K562 (cell line): ENCODE results near the gene RALGAPB. TPM values are rescaled to one million over a fixed set of nuclear protein-coding genes. Genes with fewer than 3 reads are reported as not detected.

ENCODE experiments used
- ATAC-seq: fragments of 200-7000 bp; cut with Tn5 transposase; 3 replicates; pipeline ENCODE4 v1.9.1; 2020; ENCODE audit warnings: moderate library complexity
- BruUV-seq: library from RNA; stranded (reverse); fragments of 400-500 nt; replicated peaks from 2 replicates; lab custom pipeline; 2021; lab: Mats Ljungman, UMichigan
- CTCF ChIA-PET: fragments of 300-600 bp; formaldehyde crosslinking; extraction: SDS; loops from one replicate; lab custom pipeline; 2021; ENCODE audit warnings: low intra/inter-chr PET ratio; lab: Yijun Ruan, JAX
- POLR2A ChIA-PET: fragments of 300-600, 350-650 bp; sonication (Branson Sonifier 250); formaldehyde crosslinking; extraction: SDS; loops from one replicate; lab custom pipeline; 2021; ENCODE audit warnings: antibody characterized with exemption, inconsistent platforms; lab: Yijun Ruan, JAX
- DNase-seq, 4 experiments: peaks; one replicate each; pipeline versions ENCODE4 v3.0.0 to v3.0.0-alpha.2; 2011 to 2018; ENCODE audit warnings: low spot score in 3 of 4, mixed read lengths in 3 of 4; ENCODE audit errors: extremely low read depth in 1 of 4
- FAIRE-seq: peaks from 2 replicates; lab custom pipeline; 2011; peaks lifted over from hg19 to GRCh38; lab: Jason Lieb, UNC
- H2AFZ ChIP-seq: 2 replicates; pipeline ENCODE4 v1.6.0; 2011; ENCODE audit warnings: low read depth, low read length, control low read depth, inconsistent platforms
- H3K27ac ChIP-seq: fragments of 200-600 bp; 3 replicates; pipeline ENCODE4 v1.8.0; 2011; ENCODE audit warnings: low read depth, mild to moderate bottlenecking, control low read depth, inconsistent platforms, low read length, moderate library complexity, mixed read lengths; ENCODE audit errors: extremely low read depth
- H3K27me3 ChIP-seq, 2 experiments: fragments of 300-600 bp in 1 of 2; 2 replicates in 1 of 2; 3 replicates in 1 of 2; pipeline versions ENCODE4 v1.6.0 to v1.8.0; 2011; ENCODE audit warnings: inconsistent platforms in 2 of 2, low read length in 2 of 2, mild to moderate bottlenecking in 1 of 2, mixed read lengths in 1 of 2, moderate library complexity in 1 of 2; ENCODE audit not compliant: control insufficient read depth in 2 of 2, insufficient read depth in 2 of 2
- H3K36me3 ChIP-seq: fragments of 300-600 bp; 3 replicates; pipeline ENCODE4 v1.8.0; 2011; ENCODE audit warnings: mild to moderate bottlenecking, low read length, inconsistent platforms; ENCODE audit not compliant: control insufficient read depth, insufficient read depth
- H3K4me1 ChIP-seq, 2 experiments: fragments of 200-600 bp in 1 of 2; replicated peaks in 1 of 2; 2 replicates in 1 of 2; 3 replicates in 1 of 2; pipeline versions ENCODE4 v1.5.1 to v1.8.0; 2011; ENCODE audit warnings: inconsistent platforms in 2 of 2, low read length in 2 of 2, mild to moderate bottlenecking in 1 of 2, mixed read lengths in 1 of 2, moderate library complexity in 1 of 2; ENCODE audit not compliant: control insufficient read depth in 2 of 2, insufficient read depth in 2 of 2
- H3K4me2 ChIP-seq: 2 replicates; pipeline ENCODE4 v1.6.1; 2011; ENCODE audit warnings: low read length, control low read depth, inconsistent platforms, mixed read lengths; ENCODE audit not compliant: insufficient read depth
- H3K4me3 ChIP-seq: fragments of 200-600 bp; sonication (generic), shearing (Covaris generic); 2 replicates; pipeline ENCODE4 v1.5.1; 2016; ENCODE audit warnings: control low read depth, inconsistent platforms
- H3K79me2 ChIP-seq: fragments of 200-600 bp; 3 replicates; pipeline ENCODE4 v1.8.0; 2011; ENCODE audit warnings: low read length, inconsistent platforms; ENCODE audit not compliant: control insufficient read depth, insufficient read depth
- H3K9ac ChIP-seq, 2 experiments: 2 replicates each; pipeline versions ENCODE4 v1.6.0 to v1.6.1; 2011; ENCODE audit warnings: low read depth in 2 of 2, low read length in 2 of 2, control low read depth in 1 of 2, inconsistent platforms in 1 of 2, mild to moderate bottlenecking in 1 of 2, mixed read lengths in 1 of 2; ENCODE audit not compliant: insufficient read depth in 1 of 2
- H3K9me1 ChIP-seq: one replicate; pipeline ENCODE4 v1.6.0; 2011; ENCODE audit warnings: inconsistent platforms, mild to moderate bottlenecking, low read length, moderate library complexity; ENCODE audit not compliant: control insufficient read depth, insufficient read depth
- H3K9me3 ChIP-seq: replicated peaks from 2 replicates; pipeline ENCODE4 v1.5.1; 2011; ENCODE audit warnings: low read depth, low read length, inconsistent platforms; ENCODE audit not compliant: control insufficient read depth, insufficient read depth
- H4K20me1 ChIP-seq: replicated peaks from 2 replicates; pipeline ENCODE4 v1.6.1; 2011; ENCODE audit warnings: low read length, inconsistent platforms, mixed read lengths; ENCODE audit not compliant: control insufficient read depth, insufficient read depth
- NFRKB ChIP-seq: fragments of 450-650 bp; IDR thresholded peaks from 2 replicates; pipeline ENCODE4 v1.6.1; 2016; ENCODE audit warnings: low read depth
- POLR2AphosphoS5 ChIP-seq: IDR thresholded peaks from 2 replicates; pipeline ENCODE4 v1.6.1; 2011; ENCODE audit warnings: mild to moderate bottlenecking, low read depth, low read length, moderate library complexity; ENCODE audit not compliant: control insufficient read depth, insufficient read depth
- PRMT5 ChIP-seq: sonication (generic); formaldehyde crosslinking; IDR thresholded peaks from 2 replicates; pipeline ENCODE4 v1.5.0; 2020; ENCODE audit warnings: missing genetic modification reagents
- RBM17 ChIP-seq: fragments of 200-400 bp; formaldehyde crosslinking; IDR thresholded peaks from 2 replicates; pipeline ENCODE4 v1.6.1; 2017; ENCODE audit warnings: low read depth, mild to moderate bottlenecking, low read length, borderline replicate concordance
- SRSF7 ChIP-seq: fragments of 200-400 bp; formaldehyde crosslinking; optimal IDR thresholded peaks from 2 replicates; pipeline ENCODE3; 2017; ENCODE audit warnings: mild to moderate bottlenecking, low read depth, low read length
- ZNF76 ChIP-seq: fragments of 250-450 bp; sonication (Bioruptor Pico); IDR thresholded peaks from 2 replicates; pipeline ENCODE4 v1.4.0; 2020; ENCODE audit warnings: mild to moderate bottlenecking, moderate library complexity, borderline replicate concordance
- WGBS: fragments of 100-300 bp; shearing (Covaris generic); methylation state at CpG from one replicate; pipeline ENCODE4 v1.1.6; 2016; ENCODE audit warnings: low coverage, mixed read lengths; ENCODE audit not compliant: insufficient coverage; ENCODE audit errors: missing lambda C conversion rate; 5-methylcytosine and 5-hydroxymethylcytosine counted together
- in situ Hi-C: fragments of 300-500 bp; cut with MboI; formaldehyde crosslinking; loops from 4 replicates; pipeline ENCODE4 v1.15.0; 2018; ENCODE audit warnings: inconsistent platforms, mixed read lengths
- intact Hi-C: fragments of 100-400 bp; cut with micrococcal nuclease; formaldehyde crosslinking; loops from 2 replicates; pipeline ENCODE4 v1.14.2; 2022
- polyA plus RNA-seq, 8 experiments: library from polyadenylated mRNA; depleted of rRNA in 4 of 8; stranded (reverse) in 5 of 8; unstranded in 3 of 8; fragments of >200 nt; fragmentation: Nextera tagmentation in 2 of 8; fragmentation: Illumina TruSeq in 1 of 8; extraction: Ambion mirVana in 2 of 8; extraction: Trizol in 1 of 8; gene quantifications; 2 replicates each; pipeline versions ENCODE4 v1.2.1 to v1.2.3, GENCODE V29; 2011 to 2014; ENCODE audit warnings: inconsistent platforms in 1 of 8, missing spikeins in 1 of 8
- total RNA-seq, 7 experiments: library from RNA; depleted of rRNA in 6 of 7; stranded (reverse); fragments of >200 nt in 6 of 7; fragmentation: Illumina TruSeq in 2 of 7; extraction: Trizol in 2 of 7; gene quantifications; 2 replicates each; pipeline versions ENCODE4 v1.2.1 to v1.2.3, GENCODE V29; 2011 to 2021; ENCODE audit warnings: low replicate concordance in 1 of 7
- TF ChIP-seq, protein P1 (sequence below): fragments of 150-350 bp; IDR thresholded peaks from 2 replicates; pipeline ENCODE4 v1.6.1; 2014; ENCODE audit warnings: low read depth, mild to moderate bottlenecking, low read length, borderline replicate concordance
- TF ChIP-seq, protein P2 (sequence below), 2 experiments: fragments of 450-650 bp; IDR thresholded peaks; 2 replicates each; pipeline ENCODE4 v1.6.1; 2016
- TF ChIP-seq, protein P3 (sequence below), 2 experiments: fragments of 450-650 bp; IDR thresholded peaks; 2 replicates each; pipeline ENCODE4 v1.6.1; 2018; ENCODE audit warnings: mild to moderate bottlenecking in 2 of 2, low read depth in 1 of 2; ENCODE audit not compliant: partially characterized antibody in 2 of 2

The RALGAPB gene
- total and polyA plus RNA-seq, 9 of the 15 experiments (the other 6 are each of a cell fraction or from before 2014, with no cell fraction given), result 4.3 to 25.6 (median 13.6) TPM

DNA sequence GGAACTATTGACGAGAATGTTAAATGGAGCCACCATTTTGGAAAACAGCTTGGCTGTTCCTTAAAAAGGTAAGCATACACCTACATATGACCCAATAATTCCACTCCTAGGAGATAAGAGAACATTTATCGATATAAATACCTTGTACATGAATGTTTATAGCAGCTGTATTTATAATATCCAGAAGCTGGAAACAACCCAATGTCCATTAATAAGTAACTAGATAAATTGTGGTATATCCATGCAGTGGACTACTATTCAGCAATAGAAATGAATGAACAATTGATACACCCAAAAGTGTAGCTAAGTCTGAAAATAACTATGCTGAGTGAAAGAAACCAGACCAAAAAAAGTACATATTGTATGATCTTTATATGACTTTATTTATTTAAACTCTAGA lies 66.1 kb downstream of the RALGAPB start (continued):
- no peak for TF ChIP-seq POLR2AphosphoS5
- TF ChIP-seq, protein P1, sequence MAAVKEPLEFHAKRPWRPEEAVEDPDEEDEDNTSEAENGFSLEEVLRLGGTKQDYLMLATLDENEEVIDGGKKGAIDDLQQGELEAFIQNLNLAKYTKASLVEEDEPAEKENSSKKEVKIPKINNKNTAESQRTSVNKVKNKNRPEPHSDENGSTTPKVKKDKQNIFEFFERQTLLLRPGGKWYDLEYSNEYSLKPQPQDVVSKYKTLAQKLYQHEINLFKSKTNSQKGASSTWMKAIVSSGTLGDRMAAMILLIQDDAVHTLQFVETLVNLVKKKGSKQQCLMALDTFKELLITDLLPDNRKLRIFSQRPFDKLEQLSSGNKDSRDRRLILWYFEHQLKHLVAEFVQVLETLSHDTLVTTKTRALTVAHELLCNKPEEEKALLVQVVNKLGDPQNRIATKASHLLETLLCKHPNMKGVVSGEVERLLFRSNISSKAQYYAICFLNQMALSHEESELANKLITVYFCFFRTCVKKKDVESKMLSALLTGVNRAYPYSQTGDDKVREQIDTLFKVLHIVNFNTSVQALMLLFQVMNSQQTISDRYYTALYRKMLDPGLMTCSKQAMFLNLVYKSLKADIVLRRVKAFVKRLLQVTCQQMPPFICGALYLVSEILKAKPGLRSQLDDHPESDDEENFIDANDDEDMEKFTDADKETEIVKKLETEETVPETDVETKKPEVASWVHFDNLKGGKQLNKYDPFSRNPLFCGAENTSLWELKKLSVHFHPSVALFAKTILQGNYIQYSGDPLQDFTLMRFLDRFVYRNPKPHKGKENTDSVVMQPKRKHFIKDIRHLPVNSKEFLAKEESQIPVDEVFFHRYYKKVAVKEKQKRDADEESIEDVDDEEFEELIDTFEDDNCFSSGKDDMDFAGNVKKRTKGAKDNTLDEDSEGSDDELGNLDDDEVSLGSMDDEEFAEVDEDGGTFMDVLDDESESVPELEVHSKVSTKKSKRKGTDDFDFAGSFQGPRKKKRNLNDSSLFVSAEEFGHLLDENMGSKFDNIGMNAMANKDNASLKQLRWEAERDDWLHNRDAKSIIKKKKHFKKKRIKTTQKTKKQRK, result no peak

DNA sequence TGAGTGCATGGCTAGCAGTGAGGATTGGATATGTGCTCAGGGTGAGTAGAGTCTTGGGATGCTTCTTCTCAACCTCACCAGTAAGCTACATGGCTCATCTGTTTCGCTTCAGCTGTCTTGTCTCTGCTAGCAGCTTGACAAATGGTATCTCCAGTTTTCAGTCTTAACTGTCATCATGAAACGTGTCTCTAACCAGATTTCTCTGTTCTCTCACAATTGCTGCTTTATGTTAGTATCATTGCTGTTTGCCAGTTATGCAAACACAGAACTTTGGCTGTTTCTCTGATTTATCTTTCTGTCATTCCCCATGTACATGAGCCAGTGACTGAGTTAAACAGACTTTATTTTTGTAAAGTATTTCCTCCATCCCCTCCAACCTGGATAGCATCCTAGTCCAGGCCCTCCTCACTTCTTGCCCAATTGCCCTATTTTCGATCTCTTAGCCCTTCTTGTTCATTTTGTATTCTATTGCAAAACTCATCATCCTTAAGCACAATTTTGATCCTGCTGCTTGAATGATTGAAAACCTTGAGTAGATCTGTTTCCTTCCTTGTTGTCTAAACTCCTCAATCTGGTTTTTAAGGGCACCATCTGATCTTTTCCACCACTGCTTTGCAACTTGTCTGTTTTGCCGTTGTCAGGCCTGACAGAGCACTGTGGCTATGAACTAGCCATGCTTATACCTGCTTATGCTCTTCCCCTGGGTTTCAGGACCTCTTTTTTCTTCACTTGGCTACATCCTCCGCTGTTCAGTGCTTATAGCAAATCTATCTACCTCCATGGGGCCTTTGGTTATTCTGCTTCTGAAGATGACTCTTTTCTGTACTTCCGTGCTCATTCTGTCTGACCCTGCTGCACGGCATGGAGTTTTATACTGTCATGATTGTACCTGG lies 70.6 kb downstream of the RALGAPB start:
- no peak overlapping the region for H3K9ac ChIP-seq
- in situ Hi-C loops, result no loop called here
- H3K79me2 ChIP-seq, result no peaks in the 10 kb centered on the region
- no peak overlapping the region for H3K27ac ChIP-seq
- no peaks in the 10 kb centered on the region for H3K9me1 ChIP-seq
- no peaks in the 10 kb centered on the region for H3K9me3 ChIP-seq
- H4K20me1 ChIP-seq, result no peaks in the 10 kb centered on the region
- H3K27me3 ChIP-seq, result no peaks in the 10 kb centered on the region
- intact Hi-C loops, result no loop called here
- no peaks in the 10 kb centered on the region for H3K4me1 ChIP-seq
- H2AFZ ChIP-seq, result no peak overlapping the region
- H3K4me2 ChIP-seq, result no peak overlapping the region
- 81% methylated on average over 7 of the region's 7 CpGs for WGBS
- FAIRE-seq (no peak), ATAC-seq (no peak), DNase-seq (no peak)
- CTCF ChIA-PET, result no interaction called here
- H3K4me3 ChIP-seq, result no peak overlapping the region
- BruUV-seq, result no TSS peak
- POLR2A ChIA-PET, result no interaction called here
- H3K36me3 ChIP-seq, result peaks cover 83% of the 10 kb centered on the region
- no peak for TF ChIP-seq SRSF7
- TF ChIP-seq, protein P2, sequence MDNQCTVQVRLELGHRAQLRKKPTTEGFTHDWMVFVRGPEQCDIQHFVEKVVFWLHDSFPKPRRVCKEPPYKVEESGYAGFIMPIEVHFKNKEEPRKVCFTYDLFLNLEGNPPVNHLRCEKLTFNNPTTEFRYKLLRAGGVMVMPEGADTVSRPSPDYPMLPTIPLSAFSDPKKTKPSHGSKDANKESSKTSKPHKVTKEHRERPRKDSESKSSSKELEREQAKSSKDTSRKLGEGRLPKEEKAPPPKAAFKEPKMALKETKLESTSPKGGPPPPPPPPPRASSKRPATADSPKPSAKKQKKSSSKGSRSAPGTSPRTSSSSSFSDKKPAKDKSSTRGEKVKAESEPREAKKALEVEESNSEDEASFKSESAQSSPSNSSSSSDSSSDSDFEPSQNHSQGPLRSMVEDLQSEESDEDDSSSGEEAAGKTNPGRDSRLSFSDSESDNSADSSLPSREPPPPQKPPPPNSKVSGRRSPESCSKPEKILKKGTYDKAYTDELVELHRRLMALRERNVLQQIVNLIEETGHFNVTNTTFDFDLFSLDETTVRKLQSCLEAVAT (IDR thresholded peaks at IDR 0.05), result no peak
- TF ChIP-seq, protein P3, sequence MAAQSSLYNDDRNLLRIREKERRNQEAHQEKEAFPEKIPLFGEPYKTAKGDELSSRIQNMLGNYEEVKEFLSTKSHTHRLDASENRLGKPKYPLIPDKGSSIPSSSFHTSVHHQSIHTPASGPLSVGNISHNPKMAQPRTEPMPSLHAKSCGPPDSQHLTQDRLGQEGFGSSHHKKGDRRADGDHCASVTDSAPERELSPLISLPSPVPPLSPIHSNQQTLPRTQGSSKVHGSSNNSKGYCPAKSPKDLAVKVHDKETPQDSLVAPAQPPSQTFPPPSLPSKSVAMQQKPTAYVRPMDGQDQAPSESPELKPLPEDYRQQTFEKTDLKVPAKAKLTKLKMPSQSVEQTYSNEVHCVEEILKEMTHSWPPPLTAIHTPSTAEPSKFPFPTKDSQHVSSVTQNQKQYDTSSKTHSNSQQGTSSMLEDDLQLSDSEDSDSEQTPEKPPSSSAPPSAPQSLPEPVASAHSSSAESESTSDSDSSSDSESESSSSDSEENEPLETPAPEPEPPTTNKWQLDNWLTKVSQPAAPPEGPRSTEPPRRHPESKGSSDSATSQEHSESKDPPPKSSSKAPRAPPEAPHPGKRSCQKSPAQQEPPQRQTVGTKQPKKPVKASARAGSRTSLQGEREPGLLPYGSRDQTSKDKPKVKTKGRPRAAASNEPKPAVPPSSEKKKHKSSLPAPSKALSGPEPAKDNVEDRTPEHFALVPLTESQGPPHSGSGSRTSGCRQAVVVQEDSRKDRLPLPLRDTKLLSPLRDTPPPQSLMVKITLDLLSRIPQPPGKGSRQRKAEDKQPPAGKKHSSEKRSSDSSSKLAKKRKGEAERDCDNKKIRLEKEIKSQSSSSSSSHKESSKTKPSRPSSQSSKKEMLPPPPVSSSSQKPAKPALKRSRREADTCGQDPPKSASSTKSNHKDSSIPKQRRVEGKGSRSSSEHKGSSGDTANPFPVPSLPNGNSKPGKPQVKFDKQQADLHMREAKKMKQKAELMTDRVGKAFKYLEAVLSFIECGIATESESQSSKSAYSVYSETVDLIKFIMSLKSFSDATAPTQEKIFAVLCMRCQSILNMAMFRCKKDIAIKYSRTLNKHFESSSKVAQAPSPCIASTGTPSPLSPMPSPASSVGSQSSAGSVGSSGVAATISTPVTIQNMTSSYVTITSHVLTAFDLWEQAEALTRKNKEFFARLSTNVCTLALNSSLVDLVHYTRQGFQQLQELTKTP (IDR thresholded peaks at IDR 0.05; ENCODE audit: low read depth in 1 of 2, partially characterized antibody in 2 of 2), result no peak
- no peak for TF ChIP-seq NFRKB
- no peak for TF ChIP-seq RBM17
- TF ChIP-seq PRMT5 (CRISPR knock-in tag), result no peak
- no peak for TF ChIP-seq ZNF76 (CRISPR knock-in tag)
